ENCODE results near the gene CPNE2.

- TF ChIP-seq CTCF (optimal IDR thresholded peaks at IDR 0.05 in 1 of 3, IDR thresholded peaks at IDR 0.05 in 1 of 3, conservative IDR thresholded peaks at IDR 0.05 in 1 of 3; ENCODE audit: extremely low read depth in 1 of 3, insufficient read depth in 2 of 3, low read length in 3 of 3) (no peak), EZH2 (IDR thresholded peaks at IDR 0.05; ENCODE audit: low read length) (no peak)
Observed at GRCh38 chr16:57062329-57062728, 30.1 kb upstream of the CPNE2 start.

Data from keratinocyte (primary cell).